Smooth muscle cell (in vitro differentiated cells): ENCODE measurements around the gene TAS2R38. TPM values are rescaled to one million over a fixed set of nuclear protein-coding genes. Genes with fewer than 3 reads are reported as not detected.
"Not testable (repeated sequence)": the region's sequence is repeated elsewhere in the genome, so short reads cannot be mapped to it uniquely, and the experiment has no call there.

ENCODE experiments used
- DNase-seq: peaks from one replicate; lab custom pipeline; 2025; ENCODE audit not compliant: unreplicated experiment; lab: John Stamatoyannopoulos, UW
- H2AFZ ChIP-seq: fragments of 200-600 bp; sonication (generic); 2 replicates; pipeline ENCODE4 v1.6.0; 2016; ENCODE audit warnings: antibody characterized with exemption, low read depth, mild to moderate bottlenecking
- H3F3A ChIP-seq: fragments of 200-600 bp; sonication (generic); 2 replicates; pipeline ENCODE4 v1.6.0; 2017; ENCODE audit warnings: antibody characterized with exemption, low read depth
- H3K27ac ChIP-seq: fragments of 200-600 bp; sonication (generic); 2 replicates; pipeline ENCODE4 v1.5.1; 2016; ENCODE audit warnings: low read depth, mild to moderate bottlenecking
- H3K27me3 ChIP-seq: fragments of 200-600 bp; sonication (generic); 2 replicates; pipeline ENCODE4 v1.6.1; 2016; ENCODE audit warnings: low read depth, mild to moderate bottlenecking
- H3K36me3 ChIP-seq: fragments of 200-600 bp; sonication (generic); 2 replicates; pipeline ENCODE4 v1.5.1; 2016; ENCODE audit warnings: low read depth
- H3K4me1 ChIP-seq: fragments of 200-600 bp; sonication (generic); 2 replicates; pipeline ENCODE4 v1.5.1; 2016; ENCODE audit warnings: low read depth
- H3K4me2 ChIP-seq: fragments of 200-600 bp; sonication (generic); 2 replicates; pipeline ENCODE4 v1.6.0; 2016; ENCODE audit warnings: mild to moderate bottlenecking
- H3K4me3 ChIP-seq: fragments of 200-600 bp; sonication (generic); 2 replicates; pipeline ENCODE4 v1.5.1; 2016; ENCODE audit warnings: mild to moderate bottlenecking
- H3K79me2 ChIP-seq: fragments of 200-600 bp; sonication (generic); 2 replicates; pipeline ENCODE4 v1.6.0; 2016; ENCODE audit warnings: low read depth, mild to moderate bottlenecking
- H3K9ac ChIP-seq: fragments of 200-600 bp; sonication (generic); 2 replicates; pipeline ENCODE4 v1.6.0; 2016; ENCODE audit warnings: low read depth
- H3K9me3 ChIP-seq: fragments of 200-600 bp; sonication (generic); replicated peaks from 2 replicates; pipeline ENCODE4 v1.5.1; 2016; ENCODE audit warnings: low read depth
- H4K20me1 ChIP-seq: fragments of 200-600 bp; sonication (generic); 2 replicates; pipeline ENCODE4 v1.6.0; 2016; ENCODE audit warnings: low read depth
- CTCF ChIP-seq: fragments of 200-600 bp; sonication (generic); IDR thresholded peaks from 2 replicates; pipeline ENCODE4 v1.5.1; 2017; ENCODE audit warnings: borderline replicate concordance, mild to moderate bottlenecking, antibody characterized with exemption; ENCODE audit not compliant: insufficient read depth, poor library complexity, severe bottlenecking
- WGBS: methylation state at CpG from one replicate; pipeline ENCODE4 v1.1.7; 2016; ENCODE audit warnings: low lambda C conversion rate; 5-methylcytosine and 5-hydroxymethylcytosine counted together
- polyA plus RNA-seq: library from polyadenylated mRNA; unstranded; fragments of >200 nt; fragmentation: Nextera tagmentation; extraction: Ambion mirVana; gene quantifications from 2 replicates; pipeline ENCODE4 v1.2.1, GENCODE V29; 2016
- total RNA-seq: library from RNA; depleted of rRNA; stranded (reverse); fragments of >200 nt; gene quantifications from 2 replicates; pipeline ENCODE4 v1.2.3, GENCODE V29; 2014

TAS2R38 gene
- total and polyA plus RNA-seq, 2 experiments from 2014 or later: not detected

GRCh38 chr7:141992688-141993087, 19.1 kb upstream of the TAS2R38 start:
- no peak overlapping the region for H2AFZ ChIP-seq
- no peak for TF ChIP-seq CTCF
- DNase-seq: no peak
- no peaks in the 10 kb centered on the region for H3K9me3 ChIP-seq
- no peak overlapping the region for H3K27ac ChIP-seq
- no peaks in the 10 kb centered on the region for H3K79me2 ChIP-seq
- no peaks in the 10 kb centered on the region for H4K20me1 ChIP-seq
- H3K9ac ChIP-seq: no peak overlapping the region
- 92% methylated on average over 4 of the region's 4 CpGs for WGBS
- no peaks in the 10 kb centered on the region for H3K4me1 ChIP-seq
- no peaks in the 10 kb centered on the region for H3F3A ChIP-seq
- no peaks in the 10 kb centered on the region for H3K27me3 ChIP-seq
- H3K4me3 ChIP-seq: no peak overlapping the region
- H3K36me3 ChIP-seq: no peaks in the 10 kb centered on the region
- H3K4me2 ChIP-seq: no peak overlapping the region

- no peak for TF ChIP-seq CTCF
Measured at GRCh38 chr7:141992156-141992555, 18.6 kb upstream of the TAS2R38 start.

GRCh38 chr7:141991140-141991539, 17.6 kb upstream of the TAS2R38 start:
- H3F3A ChIP-seq: no peaks in the 10 kb centered on the region
- 90% methylated on average over 6 of the region's 6 CpGs for WGBS
- H3K4me3 ChIP-seq: no peak overlapping the region
- H2AFZ ChIP-seq: no peak overlapping the region
- no peaks in the 10 kb centered on the region for H3K27me3 ChIP-seq
- no peaks in the 10 kb centered on the region for H3K4me1 ChIP-seq
- H3K4me2 ChIP-seq: no peak overlapping the region
- H3K9ac ChIP-seq: no peak overlapping the region
- H3K36me3 ChIP-seq: no peaks in the 10 kb centered on the region
- H3K27ac ChIP-seq: no peak overlapping the region
- H3K79me2 ChIP-seq: no peaks in the 10 kb centered on the region
- H3K9me3 ChIP-seq: no peaks in the 10 kb centered on the region
- DNase-seq: no peak
- H4K20me1 ChIP-seq: no peaks in the 10 kb centered on the region
- no peak for TF ChIP-seq CTCF

More at GRCh38 chr7:141992156-141992555, 18.6 kb upstream of the TAS2R38 start:
- Histone ChIP-seq H3K9me3 (no peaks in the 10 kb centered on the region), H3K4me1 (no peaks in the 10 kb centered on the region), H3K79me2 (no peaks in the 10 kb centered on the region), H2AFZ (no peak overlapping the region), H3K27ac (no peak overlapping the region), H3K4me3 (no peak overlapping the region), H4K20me1 (no peaks in the 10 kb centered on the region), H3F3A (no peaks in the 10 kb centered on the region), H3K9ac (no peak overlapping the region), H3K27me3 (no peaks in the 10 kb centered on the region), H3K36me3 (no peaks in the 10 kb centered on the region), H3K4me2 (no peak overlapping the region)
- no peak for DNase-seq
- 67% methylated on average over 2 of the region's 2 CpGs for WGBS

- TF ChIP-seq CTCF: no peak
- Histone ChIP-seq H3K4me3 (no peak overlapping the region), H3K4me1 (no peaks in the 10 kb centered on the region), H3F3A (no peaks in the 10 kb centered on the region), H4K20me1 (no peaks in the 10 kb centered on the region), H3K36me3 (no peaks in the 10 kb centered on the region), H3K9me3 (no peaks in the 10 kb centered on the region), H3K79me2 (no peaks in the 10 kb centered on the region), H3K9ac (no peak overlapping the region), H2AFZ (no peak overlapping the region), H3K4me2 (no peak overlapping the region), H3K27me3 (no peaks in the 10 kb centered on the region), H3K27ac (no peak overlapping the region)
- no peak for DNase-seq
- 79% methylated on average over 2 of the region's 2 CpGs for WGBS
Measured at GRCh38 chr7:141990011-141990725, 16.6 kb upstream of the TAS2R38 start.

GRCh38 chr7:141987803-141988202, 14.2 kb upstream of the TAS2R38 start:
- H3K27me3 ChIP-seq, H4K20me1 ChIP-seq, H3K9me3 ChIP-seq, H3K4me3 ChIP-seq, H2AFZ ChIP-seq, H3K9ac ChIP-seq, H3K79me2 ChIP-seq, DNase-seq, H3F3A ChIP-seq, H3K36me3 ChIP-seq, H3K4me2 ChIP-seq, H3K27ac ChIP-seq, H3K4me1 ChIP-seq: not testable (repeated sequence)
- WGBS: 90% methylated on average over 4 of the region's 4 CpGs
